Head of caudate nucleus (tissue), 42 donors: ENCODE data around the gene RAX2.
"Not testable (repeated sequence)": the region's sequence is repeated elsewhere in the genome, so short reads cannot be mapped to it uniquely, and the experiment has no call there.

ENCODE experiments used
- DNase-seq, 42 donors: peaks; one replicate each; pipeline versions ENCODE4 v3.0.0 to v3.0.0-alpha.2; 2020 to 2021; ENCODE audit warnings: mixed read lengths in 7 of 42
- intact Hi-C: fragments of 100-400 bp; cut with DNase I; formaldehyde crosslinking; loops from one replicate; pipeline ENCODE4 v1.15.0; 2022

RAX2 gene

DNA sequence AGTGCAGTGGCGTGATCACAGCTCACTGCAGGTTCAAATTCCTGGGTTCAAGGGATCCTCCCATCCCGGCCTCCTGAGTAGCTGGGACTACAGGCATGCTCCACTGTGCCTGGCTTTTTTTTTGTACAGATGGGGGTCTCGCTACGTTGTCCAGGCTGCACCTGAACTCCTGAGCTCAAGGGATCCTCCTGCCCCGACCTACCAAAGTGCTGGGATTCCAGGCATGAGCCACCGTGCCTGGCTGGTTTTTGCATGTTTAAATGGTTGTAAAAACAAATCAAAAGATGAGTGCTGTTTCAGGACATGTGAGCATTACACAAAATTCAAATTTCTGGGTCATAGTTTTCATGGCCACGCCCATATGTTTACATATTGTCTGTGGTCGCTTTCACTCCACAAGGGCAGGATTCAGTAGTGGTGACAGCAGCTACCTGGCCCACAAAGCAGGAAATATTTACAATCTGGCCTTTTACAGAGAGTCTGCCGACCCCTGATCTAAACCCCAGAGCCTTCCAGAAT, 8.8 kb upstream of the RAX2 start:
- no peak for DNase-seq
- intact Hi-C loops = no loop called here

DNA sequence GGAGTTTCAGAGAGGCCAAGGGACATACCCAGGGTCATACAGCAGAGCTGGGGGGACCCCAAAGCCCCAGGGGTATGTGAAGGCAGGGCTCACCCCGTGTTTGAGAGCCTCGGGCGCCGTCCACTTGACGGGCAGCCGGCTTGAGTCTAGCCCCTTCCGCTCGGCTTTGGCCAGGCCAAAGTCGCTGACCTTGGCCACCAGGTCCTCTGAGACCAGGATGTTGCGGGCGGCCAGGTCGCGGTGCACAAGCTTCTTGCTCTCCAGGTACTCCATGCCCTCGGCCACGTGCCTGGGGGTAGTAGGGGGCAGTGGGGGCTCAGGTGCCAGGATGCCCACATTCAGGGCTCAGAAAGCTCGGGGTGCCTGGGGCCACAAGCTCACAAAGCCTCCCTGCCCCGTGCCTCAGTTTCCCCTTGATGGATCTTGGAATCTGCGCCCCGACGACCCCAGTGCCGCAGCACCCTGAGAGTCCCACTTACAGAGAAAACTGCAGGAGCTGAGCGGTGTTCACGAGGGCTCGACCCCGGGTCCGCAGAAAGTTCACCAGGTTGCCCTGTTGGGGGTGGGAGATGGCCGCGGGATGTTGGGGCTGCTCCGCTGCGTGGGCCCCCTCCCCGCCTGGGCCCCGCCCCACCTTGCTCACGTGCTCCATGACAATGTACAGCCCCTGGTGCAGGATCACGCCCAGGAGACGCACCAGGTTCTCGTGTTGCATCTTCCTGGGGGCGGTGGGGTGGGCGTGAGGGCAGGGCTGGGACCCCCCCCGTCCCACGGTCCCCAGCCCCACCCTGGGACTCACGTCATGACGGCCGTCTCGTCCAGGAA, 7.1 kb upstream of the RAX2 start:
- intact Hi-C loops = no loop called here
- no peak for DNase-seq

DNA sequence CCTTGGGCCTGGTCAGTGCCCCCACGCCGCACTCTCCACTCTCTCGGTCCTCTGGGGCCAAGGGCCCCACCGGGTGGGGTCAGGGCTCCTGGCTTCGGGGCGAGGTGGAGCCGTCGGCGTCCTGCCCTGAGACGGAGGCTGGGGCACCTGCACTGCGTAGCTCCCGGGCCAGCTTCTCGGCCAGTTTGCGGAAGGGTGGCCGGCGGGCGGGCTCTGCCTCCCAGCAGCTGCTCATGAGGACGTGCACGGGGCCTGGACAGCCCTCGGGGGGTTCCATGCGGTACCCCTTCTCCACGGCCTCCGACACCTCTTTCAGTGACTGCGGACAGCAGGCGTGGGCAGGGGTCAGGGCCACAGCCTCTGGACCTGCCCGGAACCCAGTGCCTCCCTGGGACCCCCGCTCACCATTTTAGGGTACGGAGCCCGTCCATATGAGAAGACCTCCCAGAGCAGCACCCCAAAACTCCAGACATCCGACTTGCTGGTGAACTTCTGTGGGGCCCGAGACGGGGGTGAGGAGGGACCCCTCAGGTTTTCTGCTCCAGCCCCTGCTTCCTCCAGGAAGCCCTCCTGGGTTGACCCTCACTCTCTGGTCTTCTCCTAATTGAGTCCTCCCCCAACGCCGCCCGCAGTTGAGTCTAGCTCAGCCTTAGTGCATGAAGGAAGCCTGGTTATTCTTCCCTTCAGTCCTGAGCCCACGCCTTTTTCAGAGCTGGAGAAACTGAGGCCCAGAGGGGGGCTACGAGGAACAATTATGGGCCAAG, 6.3 kb upstream of the RAX2 start:
- no peak for DNase-seq
- intact Hi-C loops = no loop called here

DNA sequence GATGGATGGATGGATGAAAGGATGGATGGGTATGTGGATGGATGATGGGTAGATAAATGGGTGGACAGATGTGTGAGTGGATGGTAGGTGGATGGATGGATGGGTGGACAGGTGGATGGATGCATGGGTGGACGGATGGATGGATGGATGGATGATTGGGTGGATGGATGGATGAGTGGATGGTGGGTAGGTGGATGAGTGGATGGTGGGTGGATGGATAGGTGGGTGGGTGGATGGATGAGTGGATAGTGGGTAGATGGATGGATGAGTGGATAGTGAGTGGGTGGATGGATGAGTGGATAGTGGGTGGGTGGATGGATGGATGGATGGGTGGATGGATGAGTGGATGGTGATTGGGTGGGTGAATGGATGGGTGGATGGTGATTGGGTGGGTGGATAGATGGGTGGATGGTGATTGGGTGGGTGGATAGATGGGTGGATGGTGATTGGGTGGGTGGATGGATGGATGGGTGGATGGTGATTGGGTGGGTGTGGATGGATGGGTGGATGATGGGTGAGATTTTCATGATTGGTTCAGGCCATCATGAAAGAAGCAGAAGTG, 4.5 kb upstream of the RAX2 start:
- DNase-seq = no peak
- intact Hi-C loops = no loop called here

GRCh38 chr19:3775831-3776230, 3.8 kb upstream of the RAX2 start:
- intact Hi-C loops = no loop called here
- no peak for DNase-seq

DNA sequence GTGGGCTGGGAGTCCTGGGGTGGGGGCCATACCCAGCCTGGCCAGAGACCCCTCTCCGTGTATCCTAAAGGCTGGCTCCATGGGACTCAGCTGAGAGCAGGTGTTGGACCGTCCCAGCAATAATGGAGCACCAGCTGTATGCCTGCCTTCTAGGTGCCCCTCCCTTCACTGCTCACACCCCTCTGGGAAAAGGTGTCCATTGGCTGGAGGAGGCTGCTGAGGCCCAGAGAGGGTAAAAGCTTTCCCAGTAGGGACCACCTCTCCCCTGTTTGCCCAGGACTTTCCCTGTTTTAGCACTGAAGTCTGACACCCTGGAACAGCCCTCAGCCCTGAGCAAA, 3.3 kb upstream of the RAX2 start:
- DNase-seq = no peak
- intact Hi-C loops = no loop called here

DNA sequence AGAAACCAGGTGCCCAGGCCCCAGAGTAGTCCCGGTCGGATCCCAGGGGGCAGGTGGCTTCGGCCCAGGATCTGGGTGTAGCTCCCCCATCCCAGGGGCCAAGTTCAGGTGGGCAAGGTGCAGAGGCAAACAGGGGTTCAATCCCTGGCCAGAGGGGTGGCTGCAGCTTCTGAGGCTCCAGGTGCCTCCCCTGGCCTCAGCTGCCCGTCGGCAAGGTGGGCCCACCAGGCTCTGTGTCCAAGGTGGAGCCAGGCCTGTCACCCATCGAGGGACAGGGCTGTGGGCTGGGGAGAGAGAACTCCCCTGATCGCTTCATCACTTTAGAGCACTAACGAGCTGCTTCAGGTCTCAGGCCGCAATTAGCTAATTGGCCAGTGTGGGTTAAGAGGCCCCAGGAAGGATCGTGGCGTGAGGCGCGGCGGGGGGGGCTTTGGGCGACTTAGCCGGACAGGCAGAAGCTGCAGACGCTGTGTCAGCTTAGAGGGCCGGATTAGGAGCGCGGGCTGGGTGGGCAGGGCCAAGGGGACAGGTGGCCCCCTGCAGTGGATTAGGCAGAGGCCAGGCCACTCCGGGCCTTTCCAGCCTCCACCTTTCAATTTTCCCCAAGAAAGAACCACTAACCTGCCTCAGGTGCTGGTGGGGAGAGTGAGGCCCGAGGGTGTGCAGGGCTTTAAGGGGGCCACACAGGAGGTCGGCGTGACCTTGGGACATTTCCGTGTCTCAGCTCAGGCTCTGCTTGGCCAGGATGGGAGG, 2.8 kb upstream of the RAX2 start:
- DNase-seq = no peak
- intact Hi-C loops = no loop called here

- intact Hi-C loops = no loop called here
These were observed 1.9 kb upstream of the RAX2 start for GRCh38 chr19:3773814-3774515.

DNA sequence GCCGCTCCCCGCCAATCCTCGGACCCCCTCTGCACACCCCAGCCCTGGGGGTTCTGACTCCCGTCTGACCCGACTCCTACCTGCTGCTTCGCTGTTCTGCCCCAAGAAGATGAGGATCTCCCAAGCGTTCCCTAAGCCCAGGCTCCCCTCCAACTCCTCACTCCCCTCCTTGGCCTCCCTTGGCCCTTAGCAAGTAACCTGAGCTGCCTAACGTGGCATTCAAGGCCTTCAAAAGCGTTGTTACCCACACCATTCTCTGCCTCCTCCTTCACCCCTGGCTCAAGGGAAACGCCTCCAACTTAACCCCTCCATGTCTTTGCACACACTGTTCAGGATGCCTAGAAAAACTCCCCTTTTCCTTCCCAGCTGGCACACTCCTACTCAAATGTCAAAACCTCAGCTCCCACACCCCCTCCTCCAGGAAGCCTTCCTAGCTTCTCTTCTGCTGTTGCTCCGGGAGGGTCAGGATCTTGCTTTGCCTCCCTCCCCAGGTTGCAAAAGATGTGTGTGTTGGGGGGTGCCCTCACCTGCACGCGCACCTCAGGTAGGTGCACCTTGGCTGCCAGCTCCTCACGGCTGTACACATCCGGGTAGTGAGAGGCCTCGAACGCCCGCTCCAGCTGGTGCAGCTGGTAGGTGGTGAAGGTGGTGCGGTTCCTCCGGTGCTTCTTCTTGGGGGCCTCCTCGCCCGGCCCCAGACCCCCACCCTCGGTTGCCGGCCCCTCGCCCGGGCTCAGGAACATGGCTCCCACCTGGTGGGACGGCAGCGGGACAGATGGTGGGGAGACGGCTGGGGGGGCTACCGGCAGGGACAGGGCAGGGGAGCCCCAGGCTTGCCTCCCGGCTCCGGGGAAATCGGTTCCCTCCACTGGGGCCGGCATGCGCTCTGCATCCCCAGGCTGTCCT, 775 bp downstream of the RAX2 start:
- no peak for DNase-seq
- intact Hi-C loops = no loop called here

More at GRCh38 chr19:3773814-3774515, 1.9 kb upstream of the RAX2 start:
- DNase-seq = no peak

GRCh38 chr19:3770136-3770999, 1.7 kb downstream of the RAX2 start:
- intact Hi-C loops = no loop called here
- no peak for DNase-seq

- intact Hi-C loops = loop anchor here (10.0 kb wide), 1 partner anchor 205 kb away; the partner anchor contains the start of gene DAPK3
- DNase-seq = no peak
These were observed 2.5 kb downstream of the RAX2 start for GRCh38 chr19:3769494-3769893.

DNA sequence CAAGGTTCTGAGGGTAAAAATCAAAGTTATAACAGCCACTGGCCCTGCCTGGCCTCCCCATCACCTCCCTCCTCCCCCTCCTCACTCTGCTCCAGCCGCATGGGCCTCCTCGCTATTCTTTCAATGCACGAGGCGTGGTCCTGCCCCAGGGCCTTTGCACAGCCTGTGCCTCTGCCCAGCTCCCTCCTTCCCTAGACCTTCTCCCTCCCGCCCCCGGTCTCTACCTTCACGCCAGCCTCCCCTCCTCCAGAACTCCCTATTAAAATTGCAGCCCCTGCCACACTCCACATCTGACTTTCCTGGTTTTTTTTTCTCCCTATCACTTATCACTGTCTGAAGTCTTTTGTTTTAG, 3.3 kb downstream of the RAX2 start:
- DNase-seq = no peak
- intact Hi-C loops = loop anchor here (10.0 kb wide), 1 partner anchor 206 kb away; the partner anchor contains the start of gene DAPK3

GRCh38 chr19:3768015-3768747, 3.8 kb downstream of the RAX2 start:
- DNase-seq = no peak
- intact Hi-C loops = loop anchor here (10.0 kb wide), 1 partner anchor 207 kb away; the partner anchor contains the start of gene DAPK3

GRCh38 chr19:3767050-3767449, 5.0 kb downstream of the RAX2 start:
- intact Hi-C loops = loop anchor here (10.0 kb wide), 1 partner anchor 208 kb away; the partner anchor contains the start of gene DAPK3
- no peak for DNase-seq

DNA sequence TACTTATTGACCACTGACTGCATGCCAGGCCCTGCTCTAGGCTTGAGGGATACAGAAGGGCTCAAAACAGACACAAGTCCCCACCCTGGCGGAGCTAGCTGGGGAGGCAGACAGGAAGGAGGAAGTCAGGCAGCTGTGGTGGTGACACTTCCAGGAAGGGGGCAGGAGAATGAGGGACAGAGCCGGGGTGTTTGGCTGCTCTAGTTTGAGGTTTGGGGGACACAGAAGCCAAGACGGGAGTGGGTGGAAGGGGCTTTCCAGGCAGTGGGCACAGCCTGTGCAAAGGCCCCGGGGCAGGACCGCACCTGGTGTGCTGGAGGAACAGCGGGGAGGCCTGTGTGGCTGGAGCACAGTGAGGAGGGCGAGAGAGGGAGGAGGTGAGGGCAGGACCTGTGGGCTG, 5.5 kb downstream of the RAX2 start:
- intact Hi-C loops = loop anchor here (10.0 kb wide), 1 partner anchor 208 kb away; the partner anchor contains the start of gene DAPK3

GRCh38 chr19:3765757-3766156, 6.3 kb downstream of the RAX2 start:
- intact Hi-C loops = loop anchor here (10.0 kb wide), 1 partner anchor 209 kb away; the partner anchor contains the start of gene DAPK3
- DNase-seq = not testable (repeated sequence)

More for the DNA sequence above, 5.5 kb downstream of the RAX2 start:
- no peak for DNase-seq
